Activated CD4-positive, alpha-beta T cell treated with anti-CD3 and anti-CD28 coated beads for 36 hours (primary cell): ENCODE measurements around the gene MICAL2. TPM values are rescaled to one million over a fixed set of nuclear protein-coding genes. Genes with fewer than 3 reads are reported as not detected.
"Not testable (repeated sequence)": the region's sequence is repeated elsewhere in the genome, so short reads cannot be mapped to it uniquely, and the experiment has no call there.

Experiments used
- ATAC-seq: fragments of 200-7000 bp; cut with Tn5 transposase; one replicate; pipeline ENCODE4 v1.10.0; 2021; ENCODE audit warnings: mild to moderate bottlenecking, moderate library complexity
- CTCF ChIA-PET: fragments of 350-600 bp; sonication (Branson Sonifier 250); formaldehyde crosslinking; loops from one replicate; lab custom pipeline; 2021; ENCODE audit warnings: antibody characterized with exemption; lab: Charles Lee
- POLR2A ChIA-PET: fragments of 350-600 bp; sonication (Branson Sonifier 250); formaldehyde crosslinking; loops from one replicate; lab custom pipeline; 2021; ENCODE audit warnings: antibody characterized with exemption, inconsistent platforms; lab: Charles Lee
- DNase-seq: peaks from one replicate; pipeline ENCODE4 v3.0.0-alpha.2; 2020
- H3K27ac Mint-ChIP-seq: one replicate; pipeline ENCODE4 v1.8.0; 2021; ENCODE audit warnings: mixed read lengths
- H3K27me3 Mint-ChIP-seq: one replicate; pipeline ENCODE4 v1.8.0; 2021; ENCODE audit warnings: mixed read lengths
- H3K36me3 Mint-ChIP-seq: one replicate; pipeline ENCODE4 v1.8.0; 2021; ENCODE audit warnings: low read depth, mixed read lengths
- H3K4me1 Mint-ChIP-seq: one replicate; pipeline ENCODE4 v1.8.0; 2021; ENCODE audit warnings: mixed read lengths
- H3K4me3 Mint-ChIP-seq: one replicate; pipeline ENCODE4 v1.8.0; 2021; ENCODE audit warnings: mild to moderate bottlenecking, moderate library complexity, mixed read lengths
- H3K9me3 Mint-ChIP-seq: one replicate; pipeline ENCODE4 v1.8.0; 2021; ENCODE audit warnings: low read depth, mixed read lengths
- intact Hi-C, 2 experiments: fragments of 100-400 bp; cut with DNase I in 1 of 2; cut with micrococcal nuclease in 1 of 2; formaldehyde crosslinking; loops; one replicate each; pipeline versions ENCODE4 v1.14.2 to v1.15.1; 2022 to 2024; cut with DNase I, micrococcal nuclease
- total RNA-seq, 2 experiments: library from RNA; stranded (reverse); gene quantifications; one replicate each; pipeline ENCODE4 v1.2.3, GENCODE V29; 2021

The MICAL2 gene
- total RNA-seq, 2 experiments from 2014 or later = 186 to 207 TPM

- H3K9me3 Mint-ChIP-seq, POLR2A ChIA-PET, intact Hi-C loops, DNase-seq, ATAC-seq, H3K27me3 Mint-ChIP-seq, H3K4me3 Mint-ChIP-seq, H3K27ac Mint-ChIP-seq: not testable (repeated sequence)
- peaks cover 77% of the 10 kb centered on the region for H3K4me1 Mint-ChIP-seq
- CTCF ChIA-PET = interaction anchor here (1.5 kb wide), 1 partner anchor 31 kb away, joined by 3 read pairs; no protein-coding TSS in a partner anchor
- H3K36me3 Mint-ChIP-seq = peaks cover 21% of the 10 kb centered on the region
Observed at GRCh38 chr11:12146678-12147077, 36.3 kb downstream of the MICAL2 start.

- no peaks in the 10 kb centered on the region for H3K27me3 Mint-ChIP-seq
- ChIA-PET CTCF (interaction anchor here (0.7 to 1.8 kb wide), 7 partner anchors 11 to 100 kb away, joined by 3 to 4 read pairs (median 3); no protein-coding TSS in a partner anchor), POLR2A (interaction anchor here (0.6 kb wide), 1 partner anchor 21 kb away, joined by 4 read pairs; no protein-coding TSS in a partner anchor)
- DNase-seq = no peak
- H3K27ac Mint-ChIP-seq = peak overlapping the region; percentile 95
- no peak for ATAC-seq
- H3K36me3 Mint-ChIP-seq = peaks cover 23% of the 10 kb centered on the region
- H3K9me3 Mint-ChIP-seq = no peaks in the 10 kb centered on the region
- peaks cover 74% of the 10 kb centered on the region for H3K4me1 Mint-ChIP-seq
- intact Hi-C loops = loop anchor here in 1 of 2 experiments (2.0 kb wide), 1 partner anchor 13 kb away; no protein-coding TSS in a partner anchor
- no peak overlapping the region for H3K4me3 Mint-ChIP-seq
Observed at GRCh38 chr11:12147827-12148226, 37.4 kb downstream of the MICAL2 start.

GRCh38 chr11:12148466-12148865, 38.1 kb downstream of the MICAL2 start:
- peaks cover 71% of the 10 kb centered on the region for H3K4me1 Mint-ChIP-seq
- H3K27ac Mint-ChIP-seq = peak overlapping the region; percentile 95
- intact Hi-C loops = loop anchor here in 1 of 2 experiments (2.0 kb wide), 1 partner anchor 14 kb away; no protein-coding TSS in a partner anchor

GRCh38 chr11:12148882-12149281, 38.5 kb downstream of the MICAL2 start:
- Mint-ChIP-seq H3K4me3 (no peak overlapping the region), H3K36me3 (peaks cover 24% of the 10 kb centered on the region), H3K9me3 (no peaks in the 10 kb centered on the region), H3K27me3 (no peaks in the 10 kb centered on the region), H3K4me1 (peaks cover 71% of the 10 kb centered on the region), H3K27ac (peak overlapping the region; percentile 95)
- no peak for DNase-seq
- CTCF ChIA-PET = interaction anchor here (0.6 to 1.8 kb wide), 5 partner anchors 10 to 50 kb away, joined by 3 to 4 read pairs (median 3); no protein-coding TSS in a partner anchor
- POLR2A ChIA-PET = interaction anchor here (1.2 kb wide), 1 partner anchor 49 kb away, joined by 3 read pairs; no protein-coding TSS in a partner anchor
- no peak for ATAC-seq
- intact Hi-C loops = loop anchor here in 1 of 2 experiments (2.0 kb wide), 1 partner anchor 14 kb away; no protein-coding TSS in a partner anchor

More at GRCh38 chr11:12148466-12148865, 38.1 kb downstream of the MICAL2 start:
- H3K27me3 Mint-ChIP-seq = no peaks in the 10 kb centered on the region
- peaks cover 22% of the 10 kb centered on the region for H3K36me3 Mint-ChIP-seq
- CTCF ChIA-PET = interaction anchor here (0.6 to 1.8 kb wide), 6 partner anchors 10 to 87 kb away, joined by 3 read pairs; no protein-coding TSS in a partner anchor
- DNase-seq (no peak), ATAC-seq (no peak)
- H3K9me3 Mint-ChIP-seq = no peaks in the 10 kb centered on the region
- H3K4me3 Mint-ChIP-seq = no peak overlapping the region
- POLR2A ChIA-PET = interaction anchor here (0.6 kb wide), 1 partner anchor 22 kb away, joined by 4 read pairs; no protein-coding TSS in a partner anchor

- intact Hi-C loops = loop anchor here (1.0 to 5.0 kb wide), 13 partner anchors 15 to 307 kb away; partner anchors contain the start of gene MICAL2 (in 2 of the 2)
- POLR2A ChIA-PET = interaction anchor here (0.7 to 2.0 kb wide), 4 partner anchors 18 to 62 kb away, joined by 3 to 29 read pairs (median 4); no protein-coding TSS in a partner anchor
- peak; percentile 81 for DNase-seq
- CTCF ChIA-PET = interaction anchor here (0.6 to 0.9 kb wide), 2 partner anchors 28 to 87 kb away, joined by 3 to 4 read pairs; no protein-coding TSS in a partner anchor
- Mint-ChIP-seq H3K4me1 (peaks cover 63% of the 10 kb centered on the region), H3K9me3 (no peaks in the 10 kb centered on the region), H3K27me3 (no peaks in the 10 kb centered on the region), H3K27ac (peak overlapping the region; percentile 95), H3K36me3 (peaks cover 24% of the 10 kb centered on the region), H3K4me3 (peak overlapping the region; percentile 54)
- ATAC-seq = peak; percentile 52
Observed at GRCh38 chr11:12149672-12150225, 39.4 kb downstream of the MICAL2 start.

- Mint-ChIP-seq H3K27ac (peak overlapping the region; percentile 95), H3K4me3 (peak overlapping the region; percentile 54), H3K9me3 (no peaks in the 10 kb centered on the region), H3K36me3 (peaks cover 27% of the 10 kb centered on the region), H3K27me3 (no peaks in the 10 kb centered on the region), H3K4me1 (peaks cover 68% of the 10 kb centered on the region)
- ChIA-PET POLR2A (interaction anchor here (0.6 to 2.2 kb wide), 33 partner anchors 9 to 1735 kb away, joined by 3 to 30 read pairs (median 6); partner anchors contain the start of genes MICAL2 and USP47), CTCF (interaction anchor here (0.7 to 2.2 kb wide), 26 partner anchors 8 to 308 kb away, joined by 3 to 12 read pairs (median 4); no protein-coding TSS in a partner anchor)
- intact Hi-C loops = loop anchor here (1.0 to 5.0 kb wide), 12 partner anchors 23 to 308 kb away; partner anchors contain the start of gene MICAL2 (in 2 of the 2)
- DNase-seq (peak; percentile 84), ATAC-seq (peak; percentile 84)
Observed at GRCh38 chr11:12150831-12151382, 40.5 kb downstream of the MICAL2 start.

GRCh38 chr11:12152321-12152720, 41.9 kb downstream of the MICAL2 start:
- DNase-seq (peak; percentile 16), ATAC-seq (no peak)
- no peaks in the 10 kb centered on the region for H3K9me3 Mint-ChIP-seq
- no peaks in the 10 kb centered on the region for H3K27me3 Mint-ChIP-seq
- no peak overlapping the region for H3K4me3 Mint-ChIP-seq
- ChIA-PET POLR2A (interaction anchor here (0.6 to 2.2 kb wide), 4 partner anchors 14 to 84 kb away, joined by 3 to 30 read pairs (median 10); no protein-coding TSS in a partner anchor), CTCF (interaction anchor here (0.5 to 2.2 kb wide), 7 partner anchors 14 to 1140 kb away, joined by 3 to 12 read pairs (median 7); no protein-coding TSS in a partner anchor)
- intact Hi-C loops = loop anchor here in 1 of 2 experiments (5.0 kb wide), 3 partner anchors 40 to 130 kb away; partner anchors contain the start of gene MICAL2
- peak overlapping the region; percentile 69 for H3K27ac Mint-ChIP-seq
- H3K36me3 Mint-ChIP-seq = peaks cover 25% of the 10 kb centered on the region
- peaks cover 82% of the 10 kb centered on the region for H3K4me1 Mint-ChIP-seq

DNA sequence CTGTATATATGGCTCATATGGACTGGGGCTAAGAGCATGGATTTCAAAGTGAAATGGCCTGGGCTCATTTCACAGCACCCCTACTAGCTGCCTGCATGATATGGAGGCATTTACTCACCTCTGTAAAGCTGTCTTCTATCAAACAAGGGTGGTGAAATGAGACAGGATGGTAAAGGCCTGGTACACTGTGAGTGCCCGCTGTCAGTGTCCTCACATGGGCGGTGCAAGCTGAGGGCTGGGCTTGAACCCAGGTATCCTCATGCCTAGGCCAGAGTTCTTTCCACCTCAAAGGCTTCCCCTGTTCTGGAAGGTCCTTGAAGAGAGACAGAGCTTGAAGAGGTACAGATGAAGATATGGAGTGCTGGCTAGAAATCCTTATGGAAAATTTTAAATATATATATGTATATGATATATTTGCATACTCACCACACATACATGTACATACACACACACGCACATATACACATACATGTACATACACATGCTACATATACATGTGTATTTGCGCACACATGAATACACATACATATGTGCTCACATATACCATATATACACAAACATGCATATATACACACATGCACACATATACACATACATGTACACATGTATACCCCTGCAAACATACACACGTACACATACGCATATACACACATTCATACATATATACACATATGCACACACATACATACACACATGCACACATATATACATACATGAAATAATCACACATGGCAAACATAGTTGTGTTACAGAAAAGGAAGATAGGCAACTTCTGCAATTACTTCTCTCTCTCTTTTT, 44.7 kb downstream of the MICAL2 start:
- no peak overlapping the region for H3K4me3 Mint-ChIP-seq
- ChIA-PET POLR2A (no interaction called here), CTCF (interaction anchor here (0.6 to 2.0 kb wide), 3 partner anchors 9 to 265 kb away, joined by 3 to 4 read pairs (median 3); no protein-coding TSS in a partner anchor)
- DNase-seq (peak; percentile 2), ATAC-seq (no peak)
- peak overlapping the region; percentile 89 for H3K27ac Mint-ChIP-seq
- H3K4me1 Mint-ChIP-seq = peaks cover 82% of the 10 kb centered on the region
- H3K36me3 Mint-ChIP-seq = peaks cover 21% of the 10 kb centered on the region
- H3K27me3 Mint-ChIP-seq = no peaks in the 10 kb centered on the region
- no peaks in the 10 kb centered on the region for H3K9me3 Mint-ChIP-seq
- intact Hi-C loops = loop anchor here in 1 of 2 experiments (5.0 kb wide), 4 partner anchors 43 to 127 kb away; partner anchors contain the start of gene MICAL2

DNA sequence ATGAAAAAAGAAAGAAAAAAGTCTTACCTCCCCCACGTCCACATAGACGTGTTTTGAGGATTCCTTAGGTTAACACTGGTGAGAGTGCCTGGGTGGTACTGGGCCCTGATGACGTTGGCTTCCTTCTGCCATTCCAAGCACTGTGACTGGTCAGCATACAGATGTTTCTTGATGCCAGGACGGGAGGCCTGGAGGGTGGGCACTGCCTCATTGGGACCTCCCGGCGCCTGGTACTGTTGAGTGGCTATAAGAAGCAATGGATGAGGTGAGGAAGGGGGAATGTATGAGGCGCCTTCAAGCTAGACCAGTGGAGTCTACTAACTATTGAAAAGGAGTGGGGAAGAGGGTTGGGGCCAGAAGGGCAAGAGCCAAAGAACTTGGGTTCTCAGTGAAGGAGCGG, 45.3 kb downstream of the MICAL2 start:
- peak overlapping the region; percentile 89 for H3K27ac Mint-ChIP-seq
- H3K9me3 Mint-ChIP-seq = no peaks in the 10 kb centered on the region
- ChIA-PET CTCF (no interaction called here), POLR2A (no interaction called here)
- peaks cover 21% of the 10 kb centered on the region for H3K36me3 Mint-ChIP-seq
- peaks cover 80% of the 10 kb centered on the region for H3K4me1 Mint-ChIP-seq
- ATAC-seq = no peak
- intact Hi-C loops = loop anchor here in 1 of 2 experiments (5.0 kb wide), 1 partner anchor 82 kb away; no protein-coding TSS in a partner anchor
- DNase-seq = peak; percentile 5
- H3K27me3 Mint-ChIP-seq = no peaks in the 10 kb centered on the region
- H3K4me3 Mint-ChIP-seq = no peak overlapping the region
